Activated gamma-delta T cell (primary cell): ENCODE measurements around the gene SDHC.
A peak's percentile ranks its signal among the peaks of the same experiment; 100 is the strongest.
"Not testable (repeated sequence)": the region's sequence is repeated elsewhere in the genome, so short reads cannot be mapped to it uniquely, and the experiment has no call there.

Experiments used
- DNase-seq: peaks from one replicate; lab custom pipeline; 2025; lab: John Stamatoyannopoulos, UW

SDHC gene

DNA sequence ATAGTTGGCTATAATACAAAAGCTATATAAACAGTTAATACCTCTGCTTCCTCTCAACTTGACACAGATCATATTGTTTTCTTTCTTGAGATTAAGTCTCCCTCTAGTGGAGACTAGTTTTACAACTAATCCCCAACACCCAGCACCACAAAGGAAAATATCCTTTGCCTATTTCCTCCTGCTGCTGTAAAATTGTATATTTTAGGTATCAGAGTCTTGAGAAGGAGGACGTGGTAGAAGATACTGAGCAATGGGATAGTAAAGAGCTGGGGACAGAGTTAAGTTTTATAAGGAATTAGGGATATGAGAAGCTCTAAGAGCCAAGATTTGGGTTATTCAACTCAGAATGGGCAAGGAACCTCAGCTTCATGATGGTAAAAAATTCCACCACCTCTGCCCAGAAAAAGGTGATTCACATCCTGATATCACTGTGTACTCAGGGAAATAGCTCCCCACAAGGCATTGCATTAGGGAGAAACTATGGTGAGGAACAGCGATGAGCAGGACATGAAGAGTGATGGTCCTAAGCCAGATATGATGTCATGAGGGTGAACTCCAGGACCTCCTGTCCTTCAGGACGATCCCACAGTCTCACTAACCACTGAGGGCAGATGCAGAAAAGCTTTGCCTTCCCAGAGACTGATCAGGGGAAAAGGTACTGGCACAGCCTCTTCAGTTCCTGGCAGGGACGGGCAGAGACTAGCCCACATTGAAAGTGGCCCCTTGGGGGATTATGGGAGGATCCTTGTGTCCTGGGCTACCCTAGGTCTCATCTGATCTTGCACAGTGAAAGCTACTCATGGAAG lies 68.2 kb downstream of the SDHC start:
- no peak for DNase-seq

DNA sequence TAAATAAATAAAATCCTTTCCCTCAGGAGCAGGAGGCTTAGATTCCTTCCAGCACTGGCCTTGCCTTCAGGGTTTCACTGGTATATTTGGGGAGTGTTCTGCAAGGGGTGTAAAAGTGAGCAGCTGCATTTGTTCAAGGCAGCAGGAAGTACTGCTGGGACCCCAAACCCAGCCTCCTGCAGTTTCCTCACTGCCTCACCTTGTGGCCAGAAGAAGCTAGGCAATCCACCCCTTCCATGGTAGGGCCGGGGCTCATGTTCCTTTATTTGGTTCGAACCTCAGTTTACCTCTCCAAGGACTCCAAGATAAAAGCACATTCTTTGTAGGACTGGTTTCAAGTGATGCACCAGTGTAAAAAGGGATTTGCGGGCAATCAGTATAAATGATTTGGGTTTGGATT lies 74.5 kb downstream of the SDHC start:
- DNase-seq: no peak

DNA sequence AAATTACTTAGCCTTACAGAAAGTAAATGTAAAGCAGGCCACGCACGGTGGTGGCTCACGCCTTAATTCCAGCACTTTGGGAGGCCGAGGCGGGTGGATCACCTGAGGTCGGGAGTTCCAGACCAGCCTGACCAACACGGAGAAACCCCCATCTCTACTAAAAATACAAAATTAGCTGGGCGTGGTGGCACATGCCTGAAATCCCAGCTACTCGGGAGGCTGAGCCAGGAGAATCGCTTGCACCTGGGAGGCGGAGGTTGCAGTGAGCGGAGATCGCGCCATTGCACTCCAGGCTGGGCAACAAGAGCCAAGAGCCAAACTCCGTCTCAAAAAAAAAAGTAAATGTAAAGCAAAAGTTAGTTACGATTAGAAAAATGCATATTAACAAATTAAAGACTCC lies 75.0 kb downstream of the SDHC start:
- DNase-seq: not testable (repeated sequence)

DNA sequence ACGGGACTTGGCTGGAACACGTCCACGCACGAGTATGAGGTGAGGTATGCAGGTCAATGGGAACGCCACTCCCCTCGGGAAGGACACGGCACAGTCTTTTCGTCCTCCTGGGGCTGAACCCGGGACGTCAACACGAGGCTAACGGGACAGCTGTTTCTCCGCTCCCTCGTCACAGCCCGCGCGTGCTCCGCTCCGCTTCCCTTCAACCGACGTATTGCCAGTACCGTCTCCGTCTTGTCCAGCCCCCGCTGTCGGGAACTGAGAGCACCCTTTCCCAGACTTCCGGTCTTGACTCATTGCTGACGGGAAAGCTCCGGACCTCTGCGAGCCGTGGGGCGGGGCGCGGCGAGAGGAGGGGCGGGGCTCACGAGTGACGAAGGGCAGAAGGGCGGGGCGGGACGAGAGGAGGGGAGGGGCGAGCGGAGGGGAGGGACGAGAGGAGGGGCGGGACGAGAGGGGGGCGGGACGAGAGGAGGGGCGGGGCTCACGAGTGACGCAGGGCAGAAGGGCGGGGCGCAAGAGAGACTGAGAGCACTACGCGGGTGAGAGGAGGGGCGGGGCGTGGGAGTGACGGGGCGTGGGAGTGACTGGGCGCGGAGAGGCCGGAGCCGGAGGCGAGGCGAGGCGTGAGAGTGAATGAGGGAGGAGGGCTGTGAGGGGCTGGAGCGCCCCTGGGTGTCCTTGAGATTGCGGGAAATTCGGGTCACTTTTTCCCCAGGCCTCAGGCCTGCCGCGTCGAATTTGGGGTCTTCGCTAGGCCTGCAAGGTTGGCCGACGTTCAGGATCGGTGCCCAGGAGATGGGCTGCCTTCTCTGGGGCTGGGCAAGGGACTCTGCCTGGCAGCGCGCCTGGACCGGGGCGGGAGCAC lies 75.7 kb downstream of the SDHC start:
- peak; percentile 91 for DNase-seq

DNA sequence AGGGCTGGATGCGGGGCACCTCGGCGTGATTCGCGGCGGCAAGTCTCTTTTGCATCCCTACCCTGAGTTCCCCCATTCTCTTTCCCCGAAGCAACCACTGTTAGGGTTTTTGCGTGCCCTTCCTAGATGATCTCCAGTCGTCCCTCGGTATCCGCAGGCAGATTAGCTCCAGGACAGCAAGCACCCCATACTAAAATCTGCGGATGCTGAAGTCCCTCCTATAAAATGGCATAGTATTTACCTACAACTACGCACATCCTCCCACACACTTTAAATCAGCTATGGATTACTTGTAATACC lies 76.3 kb downstream of the SDHC start:
- no peak for DNase-seq

DNA sequence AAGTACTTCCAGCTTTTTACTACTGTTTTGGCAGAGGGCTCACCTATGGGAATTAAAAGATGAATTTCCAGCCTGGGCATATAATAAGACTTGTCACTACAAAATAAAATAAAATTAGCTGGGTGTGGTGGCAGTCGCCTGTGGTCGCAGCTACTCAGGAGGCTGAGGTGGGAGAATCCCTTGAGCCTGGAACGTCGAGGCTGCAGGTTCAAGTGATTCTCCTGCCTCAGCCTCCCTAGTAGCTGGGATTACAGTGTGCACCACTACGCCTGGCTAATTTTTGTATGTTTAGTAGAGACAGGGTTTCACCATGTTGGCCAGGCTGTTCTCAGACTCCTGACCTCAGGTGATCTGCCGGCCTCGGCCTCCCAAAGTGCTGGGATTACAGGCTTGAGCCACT lies 77.0 kb downstream of the SDHC start:
- DNase-seq: not testable (repeated sequence)

DNA sequence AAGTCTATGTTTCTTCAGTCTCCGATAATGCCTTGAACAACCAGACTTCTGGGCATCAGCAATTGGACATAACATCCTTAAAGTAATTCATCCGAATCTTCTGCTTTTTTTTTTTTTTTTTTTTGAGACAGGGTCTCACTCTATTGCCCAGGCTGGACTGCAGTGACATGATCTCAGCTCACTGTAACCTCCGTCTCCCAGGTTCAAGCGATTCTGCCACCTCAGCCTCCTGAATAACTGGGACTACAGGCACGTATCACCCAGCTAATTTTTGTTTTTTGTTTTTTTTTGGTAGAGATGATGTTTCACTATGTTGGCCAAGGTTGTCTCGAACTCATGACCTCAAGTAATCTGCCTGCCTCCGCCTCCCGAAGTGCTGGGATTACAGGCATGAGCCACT lies 77.4 kb downstream of the SDHC start:
- DNase-seq: no peak

DNA sequence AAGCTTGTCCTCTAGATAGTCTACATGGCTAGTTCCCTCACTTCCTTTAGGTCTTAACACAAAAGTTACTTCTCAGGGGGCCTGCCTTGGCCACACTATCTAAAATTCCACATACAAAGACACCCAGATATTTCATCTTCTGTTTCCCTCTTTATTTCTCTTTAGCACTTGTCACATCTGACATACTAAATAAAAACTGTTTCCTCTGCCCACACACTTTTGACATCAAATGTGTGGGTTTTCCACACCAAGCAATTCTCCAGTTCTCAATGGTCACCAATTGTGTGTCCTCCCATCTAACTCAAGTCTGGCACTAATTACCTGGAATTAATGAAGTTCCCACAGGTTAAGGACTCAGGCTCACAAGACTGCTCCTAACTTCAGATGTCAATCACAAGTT lies 79.0 kb downstream of the SDHC start:
- no peak for DNase-seq

DNA sequence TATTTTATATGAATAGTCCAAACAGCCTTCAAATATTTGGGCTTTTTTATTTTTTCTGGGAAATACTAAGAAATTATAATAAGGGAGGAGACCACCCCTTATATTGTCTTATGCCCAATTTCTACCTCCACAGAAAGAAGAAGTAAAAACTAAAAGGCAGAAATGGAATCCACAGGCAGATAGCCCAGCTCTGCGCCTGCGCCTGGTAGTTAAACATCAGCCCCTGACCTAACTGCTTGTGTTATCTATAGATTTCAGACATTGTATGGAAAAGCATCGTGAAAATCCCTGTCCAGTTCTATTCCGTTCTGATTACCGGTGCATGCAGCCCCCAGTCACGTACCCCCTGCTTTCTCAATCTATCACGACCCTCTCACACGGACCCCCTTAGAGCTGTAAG lies 82.9 kb downstream of the SDHC start:
- DNase-seq: not testable (repeated sequence)

DNA sequence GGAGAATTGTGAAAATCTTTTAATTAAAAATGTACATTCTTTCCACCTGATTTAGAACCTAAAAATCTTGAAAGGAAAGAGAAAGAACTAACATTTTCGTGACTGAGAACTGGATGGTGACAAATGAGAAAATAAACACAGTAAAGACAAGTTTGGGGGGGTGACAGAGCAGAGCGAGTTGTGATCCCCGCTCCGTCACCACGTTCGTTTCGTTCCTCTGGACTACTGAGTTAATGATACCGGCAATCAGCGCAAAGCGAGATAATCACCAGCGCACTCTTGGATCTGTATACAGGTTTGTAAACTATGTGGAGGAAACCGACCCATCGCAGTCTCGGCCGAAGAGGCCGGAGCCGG lies 84.7 kb downstream of the SDHC start:
- DNase-seq: no peak

DNA sequence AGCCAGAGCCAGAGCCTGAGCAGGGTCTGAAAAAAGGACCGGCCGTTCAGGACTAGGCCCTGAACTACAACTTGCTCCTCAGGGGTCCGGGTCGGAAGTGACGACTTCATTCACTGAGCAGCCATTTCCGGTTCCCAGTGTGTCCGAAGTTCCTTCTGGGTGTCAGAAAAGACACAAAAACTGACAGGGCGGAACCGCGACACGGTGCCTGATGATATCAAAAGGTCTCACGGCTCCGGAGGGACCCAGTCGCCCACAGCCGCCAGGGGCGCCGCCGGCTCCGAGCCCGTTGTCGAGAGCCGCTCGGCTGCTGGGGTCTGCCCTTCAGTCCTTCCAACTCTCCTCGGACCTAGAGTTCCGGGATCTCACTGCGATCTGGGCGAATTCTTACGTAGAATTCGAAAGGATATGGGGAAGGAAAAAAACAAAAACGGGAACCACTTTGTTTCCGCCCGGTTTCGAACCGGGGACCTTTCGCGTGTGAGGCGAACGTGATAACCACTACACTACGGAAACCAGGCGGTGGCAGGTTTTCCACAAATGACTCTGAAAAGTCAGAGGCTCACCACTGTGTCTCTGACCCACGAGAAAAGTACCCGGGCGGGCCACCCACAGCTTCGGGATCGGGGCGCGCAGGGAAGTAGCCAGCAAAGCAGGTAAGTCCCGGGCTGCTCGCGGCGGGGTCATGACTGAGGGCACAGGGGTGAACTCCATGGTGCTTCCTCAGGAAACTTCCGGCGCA lies 85.2 kb downstream of the SDHC start:
- DNase-seq: peak; percentile 66

DNA sequence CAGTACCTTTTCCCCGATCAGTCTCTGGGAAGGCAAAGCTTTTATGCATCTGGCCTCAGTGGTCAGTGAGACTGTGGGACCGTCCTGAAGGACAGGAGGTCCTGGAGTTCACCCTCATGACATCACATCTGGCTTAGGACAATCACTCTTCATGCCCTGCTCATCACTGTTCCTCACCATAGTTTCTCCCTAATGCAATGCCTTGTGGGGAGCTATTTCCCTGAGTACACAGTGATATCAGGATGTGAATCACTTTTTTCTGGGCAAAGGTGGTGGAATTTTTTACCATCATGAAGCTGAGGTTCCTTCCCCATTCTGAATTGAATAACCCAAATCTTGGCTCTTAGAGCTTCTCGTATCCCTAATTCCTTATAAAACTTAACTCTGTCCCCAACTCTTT lies 88.3 kb downstream of the SDHC start:
- no peak for DNase-seq

DNA sequence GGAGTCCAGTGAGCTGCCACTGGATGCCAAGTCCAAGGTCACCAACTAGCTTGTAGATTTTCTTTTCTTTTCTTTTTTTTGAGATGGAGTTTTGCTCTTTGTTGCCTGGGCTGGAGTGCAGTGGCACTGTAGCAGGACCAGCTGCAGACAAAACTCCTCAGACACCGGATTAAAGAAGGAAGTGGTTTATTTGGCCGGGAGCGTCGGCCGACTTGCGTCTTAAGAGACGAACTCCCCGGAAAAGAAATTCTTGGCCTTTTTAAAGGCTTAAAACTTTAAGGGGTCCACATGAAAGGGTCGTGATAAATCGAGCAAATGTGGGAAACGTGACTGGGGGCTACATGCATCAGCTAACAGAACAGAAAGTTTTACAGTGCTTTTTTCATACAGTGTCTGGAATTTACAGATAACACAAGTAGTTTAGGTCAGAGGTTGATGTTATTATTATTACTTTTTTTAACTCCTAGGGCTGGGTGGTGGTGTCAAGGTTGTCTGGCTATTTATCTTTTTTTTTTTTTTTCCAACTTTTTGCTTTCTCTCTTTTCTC lies 89.9 kb downstream of the SDHC start:
- DNase-seq: no peak

DNA sequence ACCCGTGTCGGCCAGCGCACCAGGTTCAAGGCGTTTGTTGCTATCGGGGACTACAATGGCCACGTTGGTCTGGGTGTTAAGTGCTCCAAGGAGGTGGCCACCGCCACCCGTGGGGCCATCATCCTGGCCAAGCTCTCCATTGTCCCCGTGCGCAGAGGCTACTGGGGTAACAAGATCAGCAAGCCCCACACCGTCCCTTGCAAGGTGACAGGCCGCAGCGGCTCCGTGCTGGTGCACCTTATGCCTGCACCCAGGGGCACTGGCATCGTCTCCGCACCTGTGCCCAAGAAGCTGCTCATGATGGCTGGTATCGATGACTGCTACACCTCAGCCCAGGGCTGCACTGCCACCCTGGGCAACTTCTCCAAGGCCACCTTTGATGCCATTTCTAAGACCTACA lies 92.4 kb downstream of the SDHC start:
- DNase-seq: not testable (repeated sequence)

DNA sequence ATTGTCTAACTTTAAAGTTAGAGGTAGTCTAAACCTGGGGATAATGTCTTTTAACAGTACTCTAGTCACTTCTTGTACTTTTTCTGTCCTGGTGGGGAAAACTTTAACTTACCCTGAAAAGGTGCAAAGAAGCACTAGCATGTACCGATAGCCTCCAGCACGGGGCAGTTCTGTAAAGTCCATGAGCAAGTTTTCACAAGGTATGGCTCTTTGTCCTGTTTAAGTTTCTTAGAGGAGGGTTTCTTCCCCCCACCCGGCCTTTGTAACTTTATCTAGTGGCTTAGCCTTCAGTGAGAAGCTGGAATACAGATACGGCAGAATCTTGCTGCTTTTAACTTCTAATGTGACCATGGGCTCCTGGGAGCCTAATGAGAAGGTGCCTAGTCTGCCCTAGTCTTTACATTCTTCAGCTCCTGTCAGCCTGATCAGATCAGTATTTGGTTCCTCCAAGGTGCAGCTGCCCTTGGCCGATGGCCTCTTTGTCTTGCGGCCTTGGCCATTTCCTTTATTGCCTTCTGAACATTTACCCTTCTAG lies 93.3 kb downstream of the SDHC start:
- DNase-seq: no peak

DNA sequence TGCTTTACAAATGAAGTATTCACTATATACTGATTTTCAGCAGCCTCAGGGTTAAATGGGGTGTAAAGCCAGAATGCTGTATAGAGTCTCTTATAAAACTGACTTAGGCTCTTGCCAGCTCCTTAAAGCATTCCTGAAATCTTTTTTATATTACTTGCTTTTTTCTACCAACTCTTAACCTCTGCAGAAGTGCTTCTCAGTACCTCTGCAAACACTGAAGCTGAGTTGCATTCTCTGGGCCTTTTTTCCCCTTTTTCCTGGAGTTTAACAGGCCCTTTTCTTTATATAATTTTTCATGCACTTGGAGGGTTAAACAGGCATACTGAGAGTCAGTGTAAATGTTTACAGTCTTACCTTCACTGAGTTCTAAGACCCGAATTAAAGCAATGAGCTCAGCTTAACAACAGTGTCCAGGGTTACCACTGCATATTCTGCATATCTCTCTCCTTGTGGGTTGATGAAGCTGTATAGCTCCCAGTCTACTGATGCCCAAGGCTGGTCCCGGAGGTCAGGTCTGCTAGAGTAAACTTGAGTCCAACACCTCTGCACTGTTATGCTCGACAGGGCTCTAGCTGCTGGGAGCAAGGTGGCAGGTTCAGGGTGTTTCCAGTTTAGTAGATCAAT lies 94.4 kb downstream of the SDHC start:
- no peak for DNase-seq

DNA sequence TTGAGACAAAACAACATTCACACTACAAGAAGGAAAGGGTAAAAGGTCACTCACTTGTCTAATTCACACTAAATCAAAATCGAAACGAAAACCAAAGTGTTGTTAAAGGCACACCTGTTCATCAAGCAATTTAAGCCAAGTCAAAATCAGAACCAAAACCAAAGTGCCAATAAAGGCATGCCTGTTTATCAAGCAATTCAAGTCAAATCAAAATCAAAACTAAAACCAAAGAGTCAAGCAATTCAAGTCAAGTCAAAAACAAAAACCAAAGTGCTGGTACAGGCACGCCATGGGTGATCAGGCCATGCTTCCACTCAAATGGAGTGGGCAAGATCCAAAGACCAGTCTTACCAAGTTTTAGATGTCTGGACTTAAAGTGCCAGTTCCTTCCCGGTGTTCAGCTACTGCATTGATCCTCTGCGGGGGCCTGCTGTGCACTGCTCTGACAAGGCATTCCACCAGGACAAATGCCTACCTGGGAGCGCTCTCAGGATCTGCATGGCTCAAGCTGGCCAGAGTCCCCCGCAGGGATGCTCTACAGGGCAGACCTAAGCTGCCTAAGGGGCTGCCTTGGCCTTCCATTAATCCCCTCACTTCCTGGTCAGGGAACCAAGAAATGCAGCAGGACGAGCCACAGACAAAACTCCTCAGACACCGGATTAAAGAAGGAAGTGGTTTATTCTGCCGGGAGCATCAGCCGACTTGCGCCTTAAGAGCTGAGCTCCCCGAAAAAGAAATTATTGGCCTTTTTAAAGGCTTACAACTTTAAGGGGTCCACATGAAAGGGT lies 95.9 kb downstream of the SDHC start:
- DNase-seq: not testable (repeated sequence)

DNA sequence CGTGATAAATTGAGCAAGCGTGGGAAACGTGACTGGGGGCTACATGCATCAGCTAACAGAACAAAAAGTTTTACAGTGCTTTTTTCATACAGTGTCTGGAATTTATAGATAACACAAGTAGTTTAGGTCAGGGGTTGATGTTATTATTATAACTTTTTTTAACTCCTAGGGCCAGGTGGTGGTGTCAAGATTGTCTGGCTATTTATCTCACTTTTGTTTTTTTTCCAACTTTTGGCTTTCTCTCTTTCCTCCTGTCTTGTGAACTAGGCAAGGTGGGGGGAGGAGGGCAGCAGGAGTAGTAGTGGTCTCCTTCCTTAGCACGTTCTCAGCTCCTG lies 96.4 kb downstream of the SDHC start:
- not testable (repeated sequence) for DNase-seq
